HEK293T (cell line): Measurements from ENCODE around the gene HS6ST1.

Experiments
- ARNT ChIP-seq: fragments of 450-650 bp; IDR thresholded peaks from 2 replicates; pipeline ENCODE4 v1.6.1; 2017; ENCODE audit warnings: mild to moderate bottlenecking
- ELF4 ChIP-seq: fragments of 450-650 bp; IDR thresholded peaks from 2 replicates; pipeline ENCODE4 v1.6.1; 2017; ENCODE audit warnings: antibody characterized with exemption
- FOXM1 ChIP-seq: fragments of 450-650 bp; IDR thresholded peaks from 2 replicates; pipeline ENCODE4 v1.6.1; 2017; ENCODE audit warnings: mild to moderate bottlenecking, borderline replicate concordance
- HDGF ChIP-seq: fragments of 450-650 bp; IDR thresholded peaks from 2 replicates; pipeline ENCODE4 v1.6.1; 2017; ENCODE audit warnings: antibody characterized with exemption, borderline replicate concordance
- LEF1 ChIP-seq: fragments of 450-650 bp; IDR thresholded peaks from 2 replicates; pipeline ENCODE4 v1.6.1; 2017; ENCODE audit warnings: mild to moderate bottlenecking, borderline replicate concordance
- PKNOX1 ChIP-seq: fragments of 450-650 bp; IDR thresholded peaks from 2 replicates; pipeline ENCODE4 v1.6.1; 2016
- SP1 ChIP-seq: fragments of 450-650 bp; IDR thresholded peaks from 2 replicates; pipeline ENCODE4 v1.6.1; 2017
- SUZ12 ChIP-seq: fragments of 450-650 bp; IDR thresholded peaks from 2 replicates; pipeline ENCODE4 v1.6.1; 2016; ENCODE audit warnings: mild to moderate bottlenecking
- TARDBP ChIP-seq: fragments of 450-650 bp; IDR thresholded peaks from 2 replicates; pipeline ENCODE4 v1.6.1; 2016

- no peak for TF ChIP-seq SUZ12
- TF ChIP-seq FOXM1: no peak
- TF ChIP-seq PKNOX1: no peak
- TF ChIP-seq HDGF: no peak
- TF ChIP-seq SP1: no peak
- no peak for TF ChIP-seq TARDBP
- no peak for TF ChIP-seq ARNT
- TF ChIP-seq LEF1: no peak
- TF ChIP-seq ELF4: no peak
Observed at GRCh38 chr2:128323555-128323931, 4.9 kb upstream of the HS6ST1 start.
